ENCODE measurements around the gene RNF144A.

The RNF144A gene

GRCh38 chr2:6957031-6957714 is 40.0 kb downstream of the RNF144A start:
- H3K9me3 ChIP-seq (ENCODE audit: control insufficient read depth, low read length) = no peaks in the 10 kb centered on the region
- no peaks in the 10 kb centered on the region for H3K27me3 ChIP-seq (ENCODE audit: control insufficient read depth, insufficient read depth, low read length, poor library complexity, severe bottlenecking)
- peaks cover 4% of the 10 kb centered on the region for H3K4me1 ChIP-seq (ENCODE audit: control insufficient read depth, insufficient read depth, low read length)
- no peaks in the 10 kb centered on the region for H3K36me3 ChIP-seq (ENCODE audit: control insufficient read depth, insufficient read depth, low read length)
- no peak overlapping the region for H3K27ac ChIP-seq (ENCODE audit: insufficient read depth, low read depth, low read length, poor library complexity, severe bottlenecking)
- WGBS, 2 experiments = 95 to 97% methylated on average over 9 of the region's 9 CpGs
- no peak overlapping the region for H3K4me3 ChIP-seq (ENCODE audit: insufficient read depth, low read depth, low read length)

GRCh38 chr2:6957910-6958615 is 40.9 kb downstream of the RNF144A start:
- Histone ChIP-seq H3K27me3 (ENCODE audit: control insufficient read depth, insufficient read depth, low read length, poor library complexity, severe bottlenecking) (no peaks in the 10 kb centered on the region), H3K4me1 (ENCODE audit: control insufficient read depth, insufficient read depth, low read length) (peaks cover 4% of the 10 kb centered on the region), H3K4me3 (ENCODE audit: insufficient read depth, low read depth, low read length) (no peak overlapping the region), H3K9me3 (ENCODE audit: control insufficient read depth, low read length) (no peaks in the 10 kb centered on the region), H3K36me3 (ENCODE audit: control insufficient read depth, insufficient read depth, low read length) (no peaks in the 10 kb centered on the region), H3K27ac (ENCODE audit: insufficient read depth, low read depth, low read length, poor library complexity, severe bottlenecking) (no peak overlapping the region)
- 92 to 94% methylated on average over 15 of the region's 15 CpGs for WGBS, 2 experiments

- Histone ChIP-seq H3K27me3 (ENCODE audit: control insufficient read depth, insufficient read depth, low read length, poor library complexity, severe bottlenecking) (no peaks in the 10 kb centered on the region), H3K4me3 (ENCODE audit: insufficient read depth, low read depth, low read length) (no peak overlapping the region), H3K27ac (ENCODE audit: insufficient read depth, low read depth, low read length, poor library complexity, severe bottlenecking) (no peak overlapping the region), H3K36me3 (ENCODE audit: control insufficient read depth, insufficient read depth, low read length) (no peaks in the 10 kb centered on the region), H3K9me3 (ENCODE audit: control insufficient read depth, low read length) (no peaks in the 10 kb centered on the region), H3K4me1 (ENCODE audit: control insufficient read depth, insufficient read depth, low read length) (peaks cover 4% of the 10 kb centered on the region)
- 93 to 94% methylated on average over 10 of the region's 10 CpGs for WGBS, 2 experiments
Observed at GRCh38 chr2:6958616-6959235, 41.5 kb downstream of the RNF144A start.

- peaks cover 4% of the 10 kb centered on the region for H3K4me1 ChIP-seq (ENCODE audit: control insufficient read depth, insufficient read depth, low read length)
- H3K9me3 ChIP-seq (ENCODE audit: control insufficient read depth, low read length) = no peaks in the 10 kb centered on the region
- H3K4me3 ChIP-seq (ENCODE audit: insufficient read depth, low read depth, low read length) = no peak overlapping the region
- H3K27me3 ChIP-seq (ENCODE audit: control insufficient read depth, insufficient read depth, low read length, poor library complexity, severe bottlenecking) = no peaks in the 10 kb centered on the region
- no peak overlapping the region for H3K27ac ChIP-seq (ENCODE audit: insufficient read depth, low read depth, low read length, poor library complexity, severe bottlenecking)
- 91 to 96% methylated on average over 3 of the region's 3 CpGs for WGBS, 2 experiments
- no peaks in the 10 kb centered on the region for H3K36me3 ChIP-seq (ENCODE audit: control insufficient read depth, insufficient read depth, low read length)
Observed at GRCh38 chr2:6959751-6960150, 42.5 kb downstream of the RNF144A start.

- no peaks in the 10 kb centered on the region for H3K36me3 ChIP-seq (ENCODE audit: control insufficient read depth, insufficient read depth, low read length)
- no peaks in the 10 kb centered on the region for H3K9me3 ChIP-seq (ENCODE audit: control insufficient read depth, low read length)
- no peaks in the 10 kb centered on the region for H3K27me3 ChIP-seq (ENCODE audit: control insufficient read depth, insufficient read depth, low read length, poor library complexity, severe bottlenecking)
- 91 to 95% methylated on average over 8 of the region's 8 CpGs for WGBS, 2 experiments
- no peak overlapping the region for H3K4me3 ChIP-seq (ENCODE audit: insufficient read depth, low read depth, low read length)
- H3K27ac ChIP-seq (ENCODE audit: insufficient read depth, low read depth, low read length, poor library complexity, severe bottlenecking) = no peak overlapping the region
- no peaks in the 10 kb centered on the region for H3K4me1 ChIP-seq (ENCODE audit: control insufficient read depth, insufficient read depth, low read length)
Observed at GRCh38 chr2:6960659-6961058, 43.4 kb downstream of the RNF144A start.

GRCh38 chr2:6963727-6964126 is 46.5 kb downstream of the RNF144A start:
- Histone ChIP-seq H3K27me3 (ENCODE audit: control insufficient read depth, insufficient read depth, low read length, poor library complexity, severe bottlenecking) (no peaks in the 10 kb centered on the region), H3K36me3 (ENCODE audit: control insufficient read depth, insufficient read depth, low read length) (no peaks in the 10 kb centered on the region), H3K27ac (ENCODE audit: insufficient read depth, low read depth, low read length, poor library complexity, severe bottlenecking) (no peak overlapping the region), H3K4me3 (ENCODE audit: insufficient read depth, low read depth, low read length) (no peak overlapping the region), H3K9me3 (ENCODE audit: control insufficient read depth, low read length) (no peaks in the 10 kb centered on the region), H3K4me1 (ENCODE audit: control insufficient read depth, insufficient read depth, low read length) (no peaks in the 10 kb centered on the region)
- 92 to 95% methylated on average over 6 of the region's 6 CpGs for WGBS, 2 experiments

GRCh38 chr2:6965071-6965795 is 48.0 kb downstream of the RNF144A start:
- Histone ChIP-seq H3K4me3 (ENCODE audit: insufficient read depth, low read depth, low read length) (no peak overlapping the region), H3K9me3 (ENCODE audit: control insufficient read depth, low read length) (no peaks in the 10 kb centered on the region), H3K4me1 (ENCODE audit: control insufficient read depth, insufficient read depth, low read length) (no peaks in the 10 kb centered on the region), H3K36me3 (ENCODE audit: control insufficient read depth, insufficient read depth, low read length) (peaks cover 2% of the 10 kb centered on the region), H3K27ac (ENCODE audit: insufficient read depth, low read depth, low read length, poor library complexity, severe bottlenecking) (no peak overlapping the region), H3K27me3 (ENCODE audit: control insufficient read depth, insufficient read depth, low read length, poor library complexity, severe bottlenecking) (no peaks in the 10 kb centered on the region)
- WGBS, 2 experiments = 94 to 97% methylated on average over 18 of the region's 19 CpGs

GRCh38 chr2:6966446-6966940 is 49.3 kb downstream of the RNF144A start:
- WGBS, 2 experiments = 95% methylated on average over 7 of the region's 7 CpGs

GRCh38 chr2:6967301-6967700 is 50.1 kb downstream of the RNF144A start:
- peaks cover 6% of the 10 kb centered on the region for H3K36me3 ChIP-seq (ENCODE audit: control insufficient read depth, insufficient read depth, low read length)
- 79 to 83% methylated on average over 7 of the region's 7 CpGs for WGBS, 2 experiments

More at GRCh38 chr2:6966446-6966940, 49.3 kb downstream of the RNF144A start:
- H3K4me1 ChIP-seq (ENCODE audit: control insufficient read depth, insufficient read depth, low read length) = no peaks in the 10 kb centered on the region
- no peaks in the 10 kb centered on the region for H3K9me3 ChIP-seq (ENCODE audit: control insufficient read depth, low read length)
- H3K36me3 ChIP-seq (ENCODE audit: control insufficient read depth, insufficient read depth, low read length) = peaks cover 6% of the 10 kb centered on the region
- no peak overlapping the region for H3K27ac ChIP-seq (ENCODE audit: insufficient read depth, low read depth, low read length, poor library complexity, severe bottlenecking)
- H3K4me3 ChIP-seq (ENCODE audit: insufficient read depth, low read depth, low read length) = no peak overlapping the region
- H3K27me3 ChIP-seq (ENCODE audit: control insufficient read depth, insufficient read depth, low read length, poor library complexity, severe bottlenecking) = no peaks in the 10 kb centered on the region

More at GRCh38 chr2:6967301-6967700, 50.1 kb downstream of the RNF144A start:
- Histone ChIP-seq H3K4me3 (ENCODE audit: insufficient read depth, low read depth, low read length) (no peak overlapping the region), H3K27me3 (ENCODE audit: control insufficient read depth, insufficient read depth, low read length, poor library complexity, severe bottlenecking) (no peaks in the 10 kb centered on the region), H3K4me1 (ENCODE audit: control insufficient read depth, insufficient read depth, low read length) (no peaks in the 10 kb centered on the region), H3K9me3 (ENCODE audit: control insufficient read depth, low read length) (no peaks in the 10 kb centered on the region), H3K27ac (ENCODE audit: insufficient read depth, low read depth, low read length, poor library complexity, severe bottlenecking) (no peak overlapping the region)

Measured in ectodermal cell (in vitro differentiated cells).